HG02885 (cell line): Measurements from ENCODE around the gene TNRC6C.
"Not testable (repeated sequence)": the region's sequence is repeated elsewhere in the genome, so short reads cannot be mapped to it uniquely, and the experiment has no call there.

ENCODE experiments used
- ATAC-seq: cut with Tn5 transposase; IDR thresholded peaks from one replicate; pipeline ENCODE4 v1.9.1; 2021; ENCODE audit warnings: mild to moderate bottlenecking; ENCODE audit not compliant: unreplicated experiment, poor library complexity

The TNRC6C gene

DNA sequence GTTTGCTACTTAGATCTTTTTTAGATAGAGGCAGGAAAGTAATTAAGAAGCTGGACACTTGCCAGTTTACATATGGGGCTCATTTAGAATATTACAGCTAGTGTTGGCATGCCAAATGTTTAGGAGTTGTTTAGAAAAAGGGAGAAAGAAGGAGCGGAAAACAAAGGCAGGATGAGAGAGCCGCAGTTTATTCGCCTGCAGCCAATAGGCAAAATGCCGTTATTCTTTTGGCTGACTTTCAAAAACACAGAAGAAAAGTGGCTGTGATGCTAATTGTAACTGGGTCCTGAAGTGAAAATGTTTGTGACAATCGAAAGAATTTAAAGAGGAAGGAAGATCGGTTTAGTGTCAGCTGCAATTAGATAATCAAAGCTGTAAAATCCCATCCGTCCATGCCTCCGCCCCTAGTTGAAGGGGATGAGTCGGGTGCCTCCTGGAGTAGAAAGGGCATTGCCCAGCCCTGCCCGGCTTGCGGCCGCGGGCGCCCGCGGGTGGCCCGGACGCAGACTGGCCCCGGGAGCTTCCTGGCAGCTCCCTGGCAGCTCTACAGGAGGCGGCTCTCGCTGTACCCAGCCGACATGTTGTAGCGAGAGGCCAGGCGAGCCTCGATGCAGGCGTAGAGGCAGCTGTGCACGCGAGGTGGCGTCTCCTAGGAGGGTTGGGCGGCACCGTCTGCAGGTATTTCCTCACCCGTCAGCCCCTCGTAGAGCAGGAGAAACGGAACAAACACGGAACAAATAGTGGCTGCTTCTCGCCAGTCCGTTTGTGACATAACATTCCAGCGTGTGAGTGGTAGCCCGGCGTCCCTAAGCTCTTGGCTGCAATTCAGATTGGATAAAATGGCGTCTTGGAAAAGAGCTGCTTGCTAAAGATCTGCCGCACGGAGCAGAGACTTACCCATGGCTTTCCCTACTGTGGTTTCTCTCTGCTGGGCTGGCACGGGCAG lies 82.2 kb downstream of the TNRC6C start:
- no peak for ATAC-seq

GRCh38 chr17:78041386-78042179 lies 83.1 kb downstream of the TNRC6C start:
- no peak for ATAC-seq

DNA sequence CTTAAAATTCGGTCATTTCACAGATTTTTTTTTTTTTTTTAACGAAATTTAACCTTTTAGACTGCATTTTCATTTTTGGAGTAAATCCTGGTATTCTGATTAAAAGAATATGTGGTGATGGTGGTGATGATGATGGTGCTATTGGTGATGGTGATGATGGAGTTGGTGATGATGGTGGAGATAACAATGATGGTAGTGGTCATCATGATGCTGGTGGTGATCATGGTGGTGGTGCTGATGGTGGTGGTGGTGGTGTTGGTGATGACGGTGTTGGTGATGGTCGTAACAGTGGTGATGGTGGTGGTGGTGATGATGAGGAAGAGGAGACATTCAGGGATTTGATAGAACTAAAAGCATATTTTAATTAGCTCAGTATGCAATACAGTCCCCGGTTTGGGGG lies 84.0 kb downstream of the TNRC6C start:
- no peak for ATAC-seq

- ATAC-seq, result no peak
Observed at GRCh38 chr17:78043031-78043430, 84.5 kb downstream of the TNRC6C start.

- no peak for ATAC-seq
Observed at GRCh38 chr17:78044280-78044835, 85.9 kb downstream of the TNRC6C start.

GRCh38 chr17:78045316-78045715 lies 86.8 kb downstream of the TNRC6C start:
- no peak for ATAC-seq

- ATAC-seq, result no peak
Observed at GRCh38 chr17:78046923-78047322, 88.4 kb downstream of the TNRC6C start.

DNA sequence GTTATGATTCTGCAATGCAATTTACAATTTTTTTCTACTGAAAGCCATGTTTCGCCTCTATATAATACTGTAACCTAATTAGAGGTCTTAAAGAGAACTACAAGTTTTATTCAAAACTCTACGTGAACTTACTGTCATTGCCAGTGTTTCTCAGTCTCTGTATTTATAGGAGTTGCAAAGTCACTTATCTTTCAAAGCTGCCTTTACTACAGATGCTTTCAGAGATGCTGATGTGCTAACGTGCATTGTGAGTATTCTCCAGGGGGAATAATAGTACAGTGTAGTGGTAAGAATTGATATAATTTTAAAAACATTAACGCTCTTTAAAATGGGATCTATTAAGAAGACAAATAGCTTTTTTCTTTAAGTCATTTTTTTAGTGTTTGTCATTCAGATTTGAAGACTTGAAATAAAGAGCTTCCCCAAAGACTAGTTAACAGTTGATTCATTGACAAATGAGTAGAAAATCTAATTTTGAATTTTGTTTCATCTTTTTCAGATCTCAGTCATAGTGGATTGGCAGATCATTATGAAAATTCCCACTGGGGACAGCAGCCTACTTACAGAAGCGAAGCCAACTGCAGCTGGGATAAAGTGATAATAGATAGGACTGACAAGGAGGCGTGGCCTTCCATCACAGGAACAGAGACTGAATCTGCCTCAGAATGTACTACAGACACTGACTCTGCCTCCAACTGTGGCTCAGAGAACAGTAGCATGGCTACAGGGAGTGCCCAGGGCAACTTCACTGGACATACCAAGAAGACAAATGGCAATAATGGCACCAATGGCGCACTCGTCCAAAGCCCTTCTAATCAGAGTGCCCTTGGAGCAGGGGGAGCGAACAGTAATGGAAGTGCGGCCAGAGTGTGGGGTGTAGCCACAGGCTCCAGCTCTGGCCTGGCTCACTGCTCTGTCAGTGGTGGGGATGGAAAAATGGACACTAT lies 90.1 kb downstream of the TNRC6C start:
- no peak for ATAC-seq

GRCh38 chr17:78049609-78050008 lies 91.1 kb downstream of the TNRC6C start:
- no peak for ATAC-seq

DNA sequence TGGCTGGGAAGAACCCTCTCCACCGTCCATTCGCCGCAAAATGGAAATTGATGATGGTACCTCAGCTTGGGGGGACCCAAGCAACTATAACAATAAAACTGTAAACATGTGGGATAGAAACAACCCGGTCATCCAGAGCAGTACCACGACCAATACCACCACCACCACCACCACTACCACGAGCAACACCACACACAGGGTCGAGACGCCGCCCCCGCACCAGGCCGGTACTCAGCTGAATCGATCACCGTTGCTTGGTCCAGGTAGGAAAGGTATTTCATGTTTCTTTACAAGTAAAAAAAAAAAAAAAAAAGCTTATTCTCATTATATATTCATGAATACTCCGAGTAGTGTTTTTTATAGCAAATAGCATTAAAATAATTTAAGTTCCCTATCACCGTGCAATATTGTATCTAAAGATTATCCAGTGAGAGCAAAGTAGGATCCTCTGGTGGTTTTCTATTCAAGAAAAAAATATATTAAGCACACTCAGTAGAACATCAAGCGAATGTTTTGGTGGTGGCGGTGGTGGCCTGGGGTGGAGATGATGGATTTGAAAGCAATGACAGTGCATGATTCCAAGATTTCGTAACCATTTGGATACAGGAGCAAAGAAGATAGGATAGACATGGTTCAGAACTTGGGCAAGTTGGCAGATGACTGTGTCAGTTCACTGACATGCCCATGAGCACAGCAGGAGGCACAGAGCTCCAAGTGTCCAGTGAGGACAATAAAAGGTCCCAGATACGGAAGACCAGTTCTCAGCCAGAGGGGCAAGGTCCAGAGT lies 92.9 kb downstream of the TNRC6C start:
- ATAC-seq, result no peak

DNA sequence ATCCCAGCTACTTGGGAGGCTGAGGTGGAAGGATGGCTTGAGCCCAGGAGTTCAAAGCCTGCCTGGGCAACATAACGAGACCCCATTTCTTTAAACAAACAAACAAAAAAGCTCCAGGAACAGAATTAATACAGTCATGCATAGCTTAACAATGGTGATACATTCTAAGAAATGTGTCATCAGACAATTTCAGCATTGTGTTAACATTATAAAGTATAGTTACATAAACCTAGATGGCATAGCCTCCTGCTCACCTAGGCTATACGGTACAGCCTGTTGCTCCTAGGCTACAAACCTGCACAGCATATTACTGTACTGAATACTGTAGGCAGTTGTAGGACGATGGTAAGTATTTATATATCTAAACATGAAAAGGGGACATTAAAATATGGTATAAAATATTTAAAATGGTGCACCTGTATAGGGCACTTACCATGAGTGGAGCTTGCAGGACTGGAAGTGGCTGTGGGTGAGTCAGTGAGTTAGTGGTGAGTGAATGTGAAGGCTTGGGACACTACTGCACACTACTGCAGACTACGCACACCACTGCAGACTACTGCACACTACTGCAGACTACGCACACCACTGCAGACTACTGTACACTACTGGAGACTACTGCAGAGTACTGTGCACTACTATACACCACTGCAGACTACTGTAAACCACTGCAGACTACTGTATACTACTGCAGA lies 95.4 kb downstream of the TNRC6C start:
- no peak for ATAC-seq

DNA sequence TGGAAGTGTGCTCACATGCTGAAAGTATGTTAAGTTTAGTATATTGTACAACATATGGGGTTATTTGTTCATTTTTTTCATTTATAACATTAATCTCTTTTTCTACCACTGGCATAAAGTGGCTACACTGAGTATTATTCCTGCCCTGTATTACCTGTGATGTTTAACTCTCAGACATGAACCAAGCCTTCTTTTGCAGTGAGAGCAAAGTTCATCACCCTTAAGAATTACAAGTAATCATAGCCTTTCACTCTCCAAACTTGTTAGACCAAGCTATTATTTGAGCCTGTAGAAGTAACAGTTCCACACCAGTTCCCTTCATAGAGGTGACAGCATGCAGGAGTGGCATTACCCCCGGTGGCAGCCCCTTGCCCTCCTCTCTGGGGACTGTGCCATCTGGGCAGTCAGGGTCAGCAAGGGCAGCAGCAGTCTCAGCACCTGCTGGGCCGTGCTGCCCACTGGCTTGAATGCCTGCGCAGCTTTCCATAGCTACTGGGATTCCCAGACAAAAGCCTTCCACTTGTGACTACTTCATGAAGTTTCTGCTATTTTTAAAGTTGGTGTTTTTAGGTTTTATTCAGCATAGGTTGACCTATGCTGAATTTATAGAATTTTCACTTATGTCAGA lies 98.7 kb downstream of the TNRC6C start:
- ATAC-seq, result no peak

- no peak for ATAC-seq
Observed at GRCh38 chr17:78058001-78058400, 99.5 kb downstream of the TNRC6C start.

DNA sequence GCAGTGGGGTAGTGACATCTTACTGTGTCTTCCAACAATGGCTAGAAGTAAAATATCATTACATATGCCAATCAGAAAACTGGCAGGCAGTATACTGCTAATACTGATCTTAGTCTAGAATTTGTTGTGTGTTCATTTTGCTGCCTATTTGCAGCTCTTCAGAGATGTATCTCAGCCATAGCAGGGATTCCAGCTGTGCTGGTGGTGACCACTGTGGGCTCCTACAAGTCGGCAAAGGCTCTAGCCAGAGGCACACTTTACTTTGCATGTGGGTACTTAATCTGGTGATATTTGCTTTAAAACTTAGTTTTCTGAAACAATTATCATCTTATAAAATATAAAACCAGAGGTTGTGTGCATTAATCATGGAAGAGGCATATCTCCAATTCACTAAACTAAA lies 100.1 kb downstream of the TNRC6C start:
- ATAC-seq, result no peak

DNA sequence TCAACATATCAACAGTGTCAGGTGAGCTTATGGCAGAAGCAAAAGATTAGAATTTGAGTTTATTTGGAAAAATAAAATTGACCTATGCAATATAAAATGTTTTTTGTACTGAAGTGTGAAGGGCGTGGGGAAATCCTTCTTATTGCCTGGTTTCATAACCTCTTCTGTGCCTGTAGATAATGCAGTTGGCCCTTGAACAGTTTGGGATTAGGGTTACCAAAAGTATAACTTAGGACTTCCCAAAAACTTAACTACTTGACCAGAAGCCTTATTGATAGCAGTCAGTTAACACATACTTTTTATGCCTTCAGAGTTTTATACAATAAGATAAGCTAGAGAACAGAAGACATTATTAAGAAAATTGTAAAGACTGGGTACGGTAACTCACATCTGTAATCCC lies 104.1 kb downstream of the TNRC6C start:
- ATAC-seq, result no peak

GRCh38 chr17:78063489-78063888 lies 105.0 kb downstream of the TNRC6C start:
- ATAC-seq, result no peak

DNA sequence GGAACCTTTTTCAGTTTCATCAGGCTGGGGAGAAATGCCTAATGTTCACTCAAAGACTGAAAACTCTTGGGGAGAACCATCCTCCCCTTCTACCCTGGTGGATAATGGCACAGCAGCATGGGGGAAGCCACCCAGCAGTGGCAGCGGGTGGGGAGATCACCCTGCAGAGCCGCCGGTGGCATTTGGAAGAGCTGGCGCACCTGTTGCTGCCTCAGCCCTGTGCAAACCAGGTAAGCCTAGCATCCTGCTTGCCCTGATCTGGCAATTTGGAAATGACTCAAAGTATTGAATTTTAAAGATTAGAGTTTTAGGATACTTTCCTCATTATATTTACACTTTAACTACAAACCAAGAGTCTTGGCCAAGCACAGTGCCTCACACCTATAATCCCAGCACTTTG lies 106.2 kb downstream of the TNRC6C start:
- ATAC-seq, result no peak

- not testable (repeated sequence) for ATAC-seq
Observed at GRCh38 chr17:78066976-78067375, 108.5 kb downstream of the TNRC6C start.
